ENCODE data around the gene ERVV-1.
"Not testable (repeated sequence)": the region's sequence is repeated elsewhere in the genome, so short reads cannot be mapped to it uniquely, and the experiment has no call there.

The ERVV-1 gene, protein sequence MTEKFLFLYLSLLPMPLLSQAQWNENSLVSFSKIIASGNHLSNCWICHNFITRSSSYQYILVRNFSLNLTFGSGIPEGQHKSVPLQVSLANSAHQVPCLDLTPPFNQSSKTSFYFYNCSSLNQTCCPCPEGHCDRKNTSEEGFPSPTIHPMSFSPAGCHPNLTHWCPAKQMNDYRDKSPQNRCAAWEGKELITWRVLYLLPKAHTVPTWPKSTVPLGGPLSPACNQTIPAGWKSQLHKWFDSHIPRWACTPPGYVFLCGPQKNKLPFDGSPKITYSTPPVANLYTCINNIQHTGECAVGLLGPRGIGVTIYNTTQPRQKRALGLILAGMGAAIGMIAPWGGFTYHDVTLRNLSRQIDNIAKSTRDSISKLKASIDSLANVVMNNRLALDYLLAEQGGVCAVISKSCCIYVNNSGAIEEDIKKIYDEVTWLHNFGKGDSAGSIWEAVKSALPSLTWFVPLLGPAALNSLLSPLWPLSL

DNA sequence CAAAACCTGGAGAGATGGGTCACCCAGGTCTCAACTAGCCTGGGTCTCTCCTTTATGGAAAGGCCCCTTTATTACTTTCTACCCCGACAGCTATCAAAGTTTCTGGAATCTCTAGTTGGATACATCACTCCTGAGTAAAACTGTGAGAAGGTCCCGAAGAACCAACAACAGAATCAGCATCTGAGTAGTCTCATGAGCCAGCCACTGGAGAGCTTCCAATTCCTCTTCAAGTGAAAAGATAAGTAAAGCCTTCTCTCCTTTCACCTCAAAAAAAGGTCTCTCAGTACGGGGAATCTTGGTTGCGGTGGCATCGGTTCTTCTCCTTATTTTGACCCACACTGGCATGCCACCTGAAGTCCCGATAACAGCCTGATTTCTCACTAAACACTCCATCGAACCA is at the start of gene ERVV-1:
Gene ERVV-1 (plus strand): TSS at position 301 of the 400 bp plus-strand sequence. CDS start 170 bp downstream, outside the sequence.
- DNase-seq, result no peak

DNA sequence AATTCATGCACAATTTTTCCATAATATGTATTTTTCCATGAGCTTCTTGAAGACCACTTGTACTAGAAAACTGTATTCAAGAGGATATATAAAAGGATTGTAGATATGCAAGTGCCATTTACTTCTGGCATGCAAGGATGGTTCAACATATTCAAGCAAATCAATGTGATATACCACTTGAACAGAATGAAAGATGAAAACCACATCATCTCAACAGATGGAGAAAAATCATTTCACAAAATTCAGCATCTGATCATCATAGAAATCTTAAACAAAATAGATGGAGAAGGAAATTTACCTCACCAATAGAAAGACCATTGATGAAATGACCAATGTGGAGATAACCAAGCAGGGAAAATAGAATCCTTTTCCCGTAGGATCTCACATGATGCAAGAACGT is 45.9 kb upstream of the ERVV-1 start:
- DNase-seq, result no peak

DNA sequence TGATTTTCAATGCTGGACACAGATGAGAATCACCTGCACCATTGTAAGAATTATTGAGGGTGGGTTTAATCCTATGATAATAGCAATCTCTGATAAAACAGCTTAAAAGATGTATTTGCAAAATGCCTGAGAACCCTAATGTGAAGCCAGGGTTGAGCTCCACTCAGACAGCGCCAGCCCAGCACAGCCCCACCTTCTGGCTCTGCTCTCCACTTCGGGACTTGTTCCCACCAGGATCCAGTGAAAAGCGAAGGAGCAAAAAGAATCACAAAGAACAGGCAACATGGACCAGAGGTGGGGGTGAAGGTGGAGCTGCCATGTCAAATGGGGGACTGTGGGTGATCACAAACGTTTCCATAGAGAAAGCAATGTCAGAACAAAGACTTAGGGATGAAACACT is 32.4 kb upstream of the ERVV-1 start:
- DNase-seq, result no peak

DNA sequence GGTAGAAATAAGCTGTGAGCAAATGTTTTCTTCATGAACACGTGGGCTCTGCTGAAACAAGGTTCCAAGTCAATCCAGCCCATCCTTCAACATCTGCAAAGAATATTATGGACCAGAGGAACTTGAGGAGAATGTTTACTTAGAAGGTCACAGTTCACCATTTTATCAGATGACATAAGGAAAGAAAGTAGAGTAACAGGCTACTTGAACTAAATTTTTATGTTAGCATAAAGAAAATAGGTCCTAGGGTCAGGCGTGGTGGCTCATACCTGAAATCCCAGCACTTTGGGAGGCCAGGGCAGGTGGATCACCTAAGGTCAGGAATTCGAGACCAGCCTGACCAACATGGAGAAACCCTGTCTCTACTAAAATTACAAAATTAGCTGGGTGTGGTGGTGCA is 30.6 kb upstream of the ERVV-1 start:
- not testable (repeated sequence) for DNase-seq

DNA sequence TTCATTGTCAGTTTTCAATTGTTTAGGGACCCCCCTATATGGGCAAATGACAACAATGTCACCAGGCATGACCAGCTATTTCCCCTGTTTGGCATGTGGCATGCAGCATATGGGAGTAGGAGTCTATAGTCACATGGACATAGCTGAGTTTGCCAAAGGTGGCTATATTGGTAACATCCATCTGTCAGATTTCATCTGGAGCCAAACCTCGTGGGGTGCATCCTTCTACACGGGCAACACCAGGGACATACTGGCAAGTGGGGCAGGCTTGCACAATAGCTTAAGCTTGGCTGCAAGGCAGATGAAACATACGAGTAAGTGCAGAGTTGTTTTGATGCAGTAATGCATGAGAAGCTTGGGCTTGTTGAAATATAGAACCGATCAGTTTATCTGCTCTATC is 26.5 kb upstream of the ERVV-1 start:
- DNase-seq, result no peak

DNA sequence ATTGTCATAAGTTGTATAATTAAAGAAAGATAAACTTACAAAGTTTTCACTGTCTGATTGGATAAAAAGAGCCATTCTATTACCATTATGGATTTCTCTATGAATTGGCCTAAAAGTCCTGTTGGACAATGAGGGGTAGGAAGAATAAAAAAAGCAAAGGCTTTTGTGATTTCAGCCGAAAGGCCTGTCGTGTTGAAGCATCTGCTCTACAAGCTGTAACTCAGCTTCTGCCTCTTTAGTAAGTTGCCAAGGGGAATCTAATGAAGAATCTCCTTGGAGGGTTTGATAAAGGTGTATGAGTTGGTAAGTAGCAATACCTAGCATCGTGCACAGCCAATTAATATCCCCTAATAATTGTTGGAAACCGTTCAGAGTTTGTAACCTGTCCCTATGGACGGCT is 25.2 kb upstream of the ERVV-1 start:
- no peak for DNase-seq

DNA sequence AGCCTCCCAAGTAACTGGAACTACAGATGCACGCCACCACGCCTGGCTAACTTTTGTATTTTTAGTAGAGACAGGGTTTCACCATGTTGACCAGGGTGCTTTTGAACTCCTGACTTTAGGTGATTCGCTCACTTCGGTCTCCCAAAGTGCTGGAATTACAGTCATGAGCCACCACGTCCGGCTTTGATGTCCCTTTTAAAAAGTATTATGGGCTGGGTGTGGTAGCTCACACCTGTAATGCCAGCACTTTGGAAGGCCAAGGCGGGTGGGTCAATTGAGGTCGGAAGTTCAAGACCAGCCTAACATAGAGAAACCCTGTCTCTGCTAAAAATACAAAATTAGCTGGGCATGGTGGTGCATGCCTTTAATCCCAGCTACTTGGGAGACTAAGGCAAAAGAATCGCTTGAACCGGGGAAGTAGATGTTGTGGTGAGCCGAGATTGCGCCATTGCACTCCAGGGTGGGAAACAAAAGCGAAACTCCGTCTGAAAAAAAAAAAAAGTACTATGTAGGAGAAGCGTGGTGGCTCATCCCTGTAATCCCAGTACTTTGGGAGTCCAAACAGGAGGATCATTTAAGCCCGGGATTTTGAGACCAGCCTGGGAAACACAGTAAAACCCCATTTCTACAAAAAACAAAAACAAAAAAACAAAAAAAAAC is 22.8 kb upstream of the ERVV-1 start:
- no peak for DNase-seq

DNA sequence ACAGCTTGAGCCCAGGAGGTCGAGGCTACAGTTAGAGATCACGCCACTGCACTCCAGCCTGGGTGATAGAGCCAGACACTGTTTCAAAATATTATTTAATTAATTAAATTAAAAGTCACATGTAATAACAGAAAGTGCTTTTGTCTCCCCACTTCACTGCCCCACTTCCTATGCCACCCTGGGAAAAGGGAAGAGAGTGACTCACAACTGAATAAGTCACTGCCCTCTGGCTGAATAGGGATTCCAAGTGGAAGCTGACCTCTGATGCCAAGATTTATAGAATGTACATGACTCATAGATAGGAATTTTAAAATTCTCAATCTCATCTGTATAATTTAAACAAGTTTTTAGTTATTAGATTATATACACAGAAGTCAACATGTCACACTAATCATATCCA is 22.2 kb upstream of the ERVV-1 start:
- no peak for DNase-seq

DNA sequence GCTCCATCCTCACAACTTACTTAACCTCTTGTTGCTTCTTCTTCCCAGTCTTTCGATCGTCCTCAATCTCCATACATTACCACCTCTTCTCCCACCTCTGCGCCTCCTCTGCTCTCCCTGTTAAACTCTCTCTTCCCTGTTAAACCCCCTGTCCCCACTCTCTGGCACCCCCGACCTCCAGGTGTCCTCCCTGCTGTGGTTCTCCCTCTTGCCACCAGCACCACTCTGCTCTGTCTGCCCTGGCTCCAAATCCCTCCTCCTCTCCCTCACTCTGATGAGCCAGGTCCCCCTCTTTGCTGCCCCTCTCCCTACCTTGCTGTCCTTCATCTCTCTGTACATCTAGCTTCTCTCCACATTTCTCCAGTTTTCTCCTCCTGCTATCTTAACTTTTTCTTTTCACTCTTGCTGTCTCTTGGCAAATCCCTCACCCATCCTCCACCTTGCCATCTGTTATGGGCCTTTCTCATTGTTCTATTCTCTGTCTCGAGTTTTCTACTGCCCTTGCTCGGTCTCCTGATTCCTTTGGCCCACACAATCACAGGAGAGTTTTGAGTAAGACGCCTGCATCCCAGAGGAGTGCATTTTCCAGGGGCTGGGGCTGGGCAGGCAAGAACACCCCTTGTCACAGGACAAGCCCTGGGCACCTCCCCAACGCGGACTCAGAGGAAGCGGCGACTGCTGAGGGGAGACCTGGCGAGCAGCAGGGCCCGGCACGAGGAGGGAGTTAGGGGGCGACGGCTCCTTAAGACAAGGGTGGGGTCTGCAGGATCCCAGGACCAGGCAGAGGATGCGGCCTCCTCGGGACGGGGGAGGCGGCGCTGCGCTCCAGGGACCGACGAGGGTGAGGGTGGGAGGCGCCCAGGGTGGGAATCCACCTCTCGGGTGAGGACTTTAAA is 21.4 kb upstream of the ERVV-1 start:
- no peak for DNase-seq

DNA sequence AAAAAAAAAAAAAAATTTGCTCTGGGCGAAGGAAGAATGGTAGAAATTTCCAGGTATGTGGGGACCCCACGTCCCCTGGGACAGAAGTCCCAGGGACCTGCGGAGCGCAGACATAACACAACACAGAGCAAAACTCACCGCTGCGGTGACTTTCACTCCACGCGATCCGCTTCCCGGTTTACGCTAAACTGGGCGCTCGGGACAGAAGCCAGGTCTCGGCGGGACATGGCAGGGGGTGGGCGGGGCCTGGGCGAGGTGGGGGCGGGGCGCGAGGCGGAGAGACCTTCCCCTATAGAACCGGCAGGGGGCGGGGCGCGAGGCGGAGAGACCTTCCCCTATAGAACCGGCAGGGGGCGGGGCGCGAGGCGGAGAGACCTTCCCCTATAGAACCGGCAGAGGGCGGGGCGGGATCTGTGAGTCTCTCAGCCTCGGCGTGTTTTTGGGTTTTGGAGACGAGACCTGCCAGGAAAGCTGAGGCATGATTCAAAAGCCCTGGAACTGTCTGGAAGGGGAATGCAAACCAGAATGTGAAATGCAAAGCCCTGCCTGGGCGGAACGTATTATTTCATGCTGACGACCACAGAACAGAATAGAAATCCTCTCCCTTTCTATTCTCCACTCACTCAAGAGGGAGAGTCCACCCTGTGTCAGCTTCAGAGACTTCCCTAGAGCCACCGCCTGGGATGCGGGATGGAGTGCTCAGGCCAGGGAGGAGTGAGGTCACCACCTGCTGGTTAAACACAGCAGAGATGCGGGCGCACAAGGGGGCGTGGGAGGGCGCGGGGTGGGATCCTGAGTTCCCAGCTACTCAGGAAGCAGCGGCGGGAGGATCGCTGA is 20.2 kb upstream of the ERVV-1 start:
- no peak for DNase-seq

DNA sequence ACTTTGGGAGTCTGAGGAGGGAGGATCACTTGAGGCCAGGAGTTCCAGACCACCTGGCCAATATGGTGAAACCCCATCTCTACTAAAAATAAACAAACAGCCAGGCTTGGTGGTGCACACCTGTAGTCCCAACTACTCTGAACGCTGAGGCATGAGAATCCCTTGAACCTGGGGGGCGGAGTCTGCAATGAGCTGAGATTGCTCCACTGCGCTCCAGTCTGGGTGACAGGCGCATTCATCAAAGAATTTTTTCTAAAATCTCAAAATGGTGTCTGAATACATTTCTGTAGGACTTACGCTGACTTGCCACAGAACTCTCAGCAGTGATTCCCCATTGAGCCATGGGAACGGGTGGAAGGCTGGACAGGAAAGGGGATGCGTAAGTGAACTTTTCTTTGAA is 18.0 kb upstream of the ERVV-1 start:
- DNase-seq, result no peak

DNA sequence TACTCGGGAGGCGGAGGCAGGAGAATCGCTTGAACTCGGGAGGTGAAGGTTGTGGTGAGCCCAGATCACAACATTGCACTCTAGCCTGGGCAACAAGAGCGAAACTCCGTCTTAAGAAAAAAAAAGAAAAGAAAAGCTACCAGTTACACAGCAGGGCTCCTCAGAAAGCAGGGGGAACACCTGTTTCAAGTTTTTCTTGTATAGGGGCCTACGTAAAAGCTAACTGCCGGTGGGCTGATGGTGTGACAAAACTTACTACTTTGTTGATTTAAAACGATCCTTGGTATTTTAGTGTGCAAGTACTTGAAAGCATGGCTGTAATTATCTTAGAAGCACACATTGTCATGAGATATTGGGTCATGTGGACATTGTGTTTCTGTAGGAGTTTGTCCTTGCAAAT is 15.7 kb upstream of the ERVV-1 start:
- DNase-seq, result no peak

DNA sequence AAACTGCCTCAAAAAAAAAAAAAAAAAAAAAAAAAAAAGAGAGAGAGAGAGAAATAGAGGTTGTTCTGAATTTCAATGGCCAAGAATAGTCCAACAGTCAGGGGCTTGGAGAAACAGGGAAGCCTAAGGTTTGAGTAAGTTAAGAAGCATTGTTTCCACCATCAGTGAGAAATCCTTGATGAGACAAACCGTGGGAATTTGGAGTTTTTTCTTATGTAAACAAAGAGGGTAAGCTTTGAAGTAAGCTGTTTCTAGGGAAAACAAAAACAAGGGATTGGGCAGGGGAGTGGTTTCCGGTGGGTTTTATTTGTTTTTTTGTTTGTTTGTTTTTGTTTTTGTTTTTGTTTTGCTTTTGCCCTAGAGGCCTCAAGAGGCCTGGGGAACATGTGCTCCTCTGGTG is 11.2 kb upstream of the ERVV-1 start:
- DNase-seq, result no peak

DNA sequence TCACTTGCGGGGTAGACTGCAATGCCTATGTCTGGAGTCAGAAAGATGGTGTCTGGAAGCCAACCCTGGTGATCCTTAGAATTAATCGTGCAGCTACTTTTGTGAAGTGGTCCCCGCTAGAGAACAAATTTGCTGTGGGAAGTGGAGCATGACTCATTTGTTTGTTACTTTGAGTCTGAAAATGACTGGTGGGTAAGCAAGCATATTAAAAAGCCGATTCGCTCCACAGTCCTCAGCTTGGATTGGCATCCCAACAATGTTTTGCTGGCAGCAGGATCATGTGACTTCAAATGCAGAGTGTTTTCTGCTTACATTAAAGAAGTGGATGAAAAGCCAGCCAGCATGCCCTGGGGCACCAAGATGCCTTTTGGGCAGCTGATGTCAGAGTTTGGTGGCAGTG is 9.5 kb upstream of the ERVV-1 start:
- DNase-seq, result no peak

DNA sequence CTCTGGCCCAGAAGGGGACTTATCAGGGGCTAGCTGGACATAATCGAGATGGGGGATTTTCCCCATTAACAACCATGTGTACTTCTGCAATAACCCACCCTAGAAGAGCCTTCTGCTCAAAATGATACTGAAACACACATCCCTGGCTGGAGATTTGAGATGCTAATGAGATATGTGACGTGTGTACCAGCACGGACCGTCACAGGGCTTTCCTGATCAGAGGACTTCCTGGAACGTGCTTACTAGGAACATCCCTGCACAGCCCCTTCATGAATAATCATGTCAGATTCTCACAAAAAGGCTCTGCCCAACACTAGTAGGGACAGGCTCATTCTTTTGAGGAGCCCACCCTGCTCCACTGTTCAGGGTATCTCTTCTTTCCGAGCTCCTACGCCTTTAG is 6.5 kb upstream of the ERVV-1 start:
- no peak for DNase-seq

DNA sequence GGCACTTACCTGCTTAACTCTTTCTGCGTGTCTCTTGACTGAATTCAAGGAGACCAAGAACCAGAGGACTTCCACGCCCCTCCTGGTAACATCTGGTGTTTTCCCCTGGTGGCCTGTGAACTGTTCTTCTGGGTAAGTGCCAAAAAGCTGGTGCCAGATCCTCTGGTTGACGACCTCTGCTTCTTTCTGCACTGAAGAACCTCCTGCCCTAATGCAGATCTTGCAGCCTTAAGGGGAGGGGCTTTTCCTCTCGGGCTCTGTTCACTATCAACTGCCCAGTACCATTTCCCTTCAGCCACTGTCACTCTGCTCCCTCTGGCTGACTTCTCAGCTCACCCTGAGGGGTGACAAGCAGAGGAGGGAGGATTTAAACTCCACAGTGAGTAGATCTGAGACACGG is 6.1 kb upstream of the ERVV-1 start:
- DNase-seq, result no peak

DNA sequence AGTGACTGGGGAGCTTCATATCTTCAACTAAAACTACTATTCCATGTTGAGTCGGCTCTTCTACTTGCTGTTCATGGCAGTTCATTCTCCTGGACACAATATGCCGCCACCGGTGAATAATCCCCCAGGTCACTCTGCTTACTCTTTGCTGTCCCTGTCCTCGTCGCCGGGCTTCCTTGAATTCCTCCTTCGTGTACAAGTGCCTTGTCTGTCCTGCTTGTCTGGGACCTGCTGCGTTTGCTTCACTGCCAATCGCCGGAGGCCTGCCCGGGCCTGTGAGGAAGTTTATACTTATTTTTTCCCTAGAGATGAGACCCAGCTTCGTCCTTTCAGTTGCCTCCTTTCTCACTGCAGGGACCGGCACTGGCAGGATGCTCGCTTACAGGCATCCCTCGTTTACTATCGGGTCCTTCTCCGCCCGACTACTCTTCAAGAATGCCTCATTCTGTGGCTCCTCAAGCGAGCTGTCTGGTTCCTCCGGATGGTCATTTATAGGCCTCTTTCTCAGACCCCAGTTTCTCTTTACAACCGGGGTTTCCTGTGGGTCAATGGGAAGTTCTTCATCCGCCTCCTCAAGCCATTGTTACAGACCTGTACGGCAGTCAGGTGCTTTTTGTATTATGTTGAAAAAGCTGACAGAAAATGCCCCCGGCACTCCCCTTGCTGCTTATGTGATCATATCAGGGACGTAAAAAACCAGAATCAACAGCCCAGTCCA is 5.5 kb upstream of the ERVV-1 start:
- DNase-seq, result no peak

DNA sequence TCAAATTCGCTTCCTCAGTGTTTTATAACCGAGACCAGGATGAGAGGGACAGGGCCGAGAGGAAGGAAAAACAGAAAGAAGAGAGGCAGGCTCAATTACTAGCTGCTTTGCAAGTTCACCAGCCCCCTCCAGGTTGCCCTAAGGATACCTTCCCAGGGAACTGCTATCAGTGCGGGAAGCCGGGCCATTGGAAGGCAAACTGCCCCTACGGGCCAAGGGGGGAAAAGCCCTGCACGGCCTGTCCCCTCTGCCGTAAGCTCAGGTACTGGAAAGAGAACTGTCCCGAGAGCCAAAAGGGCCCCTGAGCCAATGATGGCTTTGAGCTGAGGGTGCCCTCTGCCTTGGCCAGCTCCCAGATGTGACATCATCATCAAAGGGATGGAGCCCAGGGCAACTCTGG is 3.2 kb upstream of the ERVV-1 start:
- DNase-seq, result no peak

DNA sequence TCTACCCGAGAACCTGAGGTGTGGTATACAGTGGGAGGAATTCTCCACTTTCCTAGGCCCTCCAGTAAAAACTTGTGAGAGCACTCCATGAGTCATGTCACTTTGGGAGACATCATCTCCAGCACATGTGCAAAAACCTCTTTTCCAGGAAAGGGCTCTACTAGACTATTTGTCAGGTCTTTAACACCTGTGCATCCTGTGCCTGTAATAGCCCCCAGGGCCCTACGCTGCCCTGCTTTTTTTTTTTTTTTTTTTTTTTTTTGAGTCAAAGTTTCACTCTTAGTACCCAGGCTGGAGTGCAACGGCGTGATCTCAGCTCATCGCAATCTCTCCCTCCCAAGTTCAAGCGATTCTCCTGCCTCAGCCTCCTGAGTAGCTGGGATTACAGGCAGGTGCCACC is 1.7 kb upstream of the ERVV-1 start:
- DNase-seq, result no peak

DNA sequence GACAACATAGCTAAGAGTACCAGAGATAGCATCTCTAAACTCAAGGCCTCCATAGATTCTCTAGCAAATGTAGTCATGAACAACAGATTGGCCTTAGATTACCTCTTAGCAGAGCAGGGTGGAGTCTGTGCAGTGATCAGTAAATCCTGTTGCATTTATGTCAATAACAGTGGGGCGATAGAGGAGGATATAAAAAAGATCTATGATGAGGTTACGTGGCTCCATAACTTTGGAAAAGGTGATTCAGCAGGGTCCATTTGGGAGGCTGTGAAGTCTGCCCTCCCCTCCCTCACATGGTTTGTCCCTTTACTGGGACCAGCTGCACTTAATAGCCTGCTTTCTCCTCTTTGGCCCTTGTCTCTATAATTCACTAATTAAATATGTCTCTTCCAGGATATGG is 1.4 kb downstream of the ERVV-1 start:
- no peak for DNase-seq

DNA sequence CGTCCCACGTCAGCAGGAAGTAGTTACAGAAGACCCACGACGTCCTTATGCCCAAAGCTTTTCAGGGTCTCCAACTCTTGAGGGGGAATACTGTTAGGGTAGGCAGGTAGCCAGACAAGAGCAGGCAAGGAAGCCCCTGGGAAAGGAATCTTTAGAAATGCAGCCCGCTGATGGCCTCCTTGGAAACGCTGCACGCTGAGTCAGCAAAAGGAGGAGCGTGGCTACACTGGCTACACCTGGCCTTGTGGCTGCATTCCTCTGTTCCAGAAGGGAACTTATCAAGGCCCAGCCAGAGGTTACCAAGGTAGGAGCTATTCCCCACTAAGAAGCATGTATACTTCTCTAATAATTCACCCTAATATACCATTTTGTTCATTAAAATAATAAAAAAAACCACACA is 2.0 kb downstream of the ERVV-1 start:
- no peak for DNase-seq

DNA sequence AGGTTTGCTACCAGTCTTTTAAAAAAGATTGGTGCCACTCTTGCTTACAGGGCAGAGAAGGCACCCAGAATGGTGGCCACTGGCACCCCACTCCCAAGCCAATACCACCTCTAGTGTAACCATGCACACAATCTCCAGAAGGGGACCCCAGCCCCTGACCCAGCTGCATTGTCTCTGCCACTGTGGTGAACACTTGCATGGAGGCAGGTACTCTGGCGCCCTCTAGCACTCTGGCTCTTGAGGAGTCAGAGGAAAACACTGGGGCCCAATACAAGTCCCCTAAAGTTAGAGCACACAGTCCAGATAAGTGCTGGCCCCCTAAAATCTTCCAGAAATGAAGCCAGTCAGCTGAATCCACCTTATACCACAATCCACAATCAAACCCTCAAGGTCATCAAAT is 6.0 kb downstream of the ERVV-1 start:
- DNase-seq, result no peak
